Measurements from ENCODE around the gene LOXL3.

Gene LOXL3

DNA sequence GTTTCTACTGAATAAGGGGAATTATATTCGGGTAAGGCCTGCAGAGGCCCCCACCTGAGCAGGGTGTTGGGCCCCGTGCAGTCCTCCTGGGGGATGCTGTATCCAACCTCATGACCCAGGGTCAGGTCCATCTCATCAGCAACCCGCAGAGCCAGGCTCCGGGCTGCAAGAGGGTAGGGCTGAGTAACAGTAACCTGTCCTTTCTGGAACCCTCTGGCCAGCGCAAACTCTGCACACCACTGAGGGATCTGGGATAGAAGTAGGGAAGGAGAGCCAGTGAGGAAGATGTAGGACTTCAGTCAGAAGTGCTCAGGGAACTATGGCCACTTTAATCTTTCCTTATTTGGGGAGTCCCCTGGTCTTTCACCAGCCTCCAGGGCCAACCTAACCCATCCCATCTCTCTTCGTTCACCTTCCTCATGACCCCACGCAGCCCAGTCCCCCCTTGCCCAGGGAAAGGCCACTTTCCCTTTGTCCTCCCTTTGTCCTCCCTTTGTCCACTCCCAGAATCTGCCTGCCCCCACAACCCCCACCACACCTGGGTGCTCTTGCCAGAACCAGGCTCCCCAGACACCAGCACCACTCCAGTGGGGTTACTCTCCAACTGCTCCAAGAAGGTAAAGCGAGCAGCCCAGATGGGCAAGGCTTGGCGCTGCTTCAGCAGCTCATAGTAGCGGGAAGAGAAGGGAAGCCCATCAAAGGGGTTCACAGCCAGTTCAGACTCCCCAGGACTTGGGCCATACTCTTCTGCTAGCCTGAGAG, 28.6 kb downstream of the LOXL3 start:
- Histone ChIP-seq H3K79me2 (ENCODE audit: low read length) (peaks cover 29% of the 10 kb centered on the region), H4K20me1 (ENCODE audit: insufficient read depth, low read length) (no peaks in the 10 kb centered on the region), H3F3A (ENCODE audit: insufficient read depth, low read length) (peaks cover 13% of the 10 kb centered on the region; the same call in 1 of the 2 replicates), H3K9ac (ENCODE audit: low read length) (no peak overlapping the region), H3K9me3 (replicated peaks; ENCODE audit: insufficient read depth, low read length) (no peaks in the 10 kb centered on the region), H2AFZ (ENCODE audit: low read length) (no peak overlapping the region), H3K27ac (ENCODE audit: low read length) (no peak overlapping the region), H3K4me1 (ENCODE audit: low read length) (peaks cover 8% of the 10 kb centered on the region), H3K4me3 (ENCODE audit: low read length) (no peak overlapping the region), H3K9me2 (replicated peaks; ENCODE audit: insufficient read depth, low read length) (no peaks in the 10 kb centered on the region), H3K36me3 (replicated peaks; ENCODE audit: insufficient read depth, low read length) (peaks cover 11% of the 10 kb centered on the region), H3K27me3 (replicated peaks; ENCODE audit: insufficient read depth, low read length) (peaks cover 13% of the 10 kb centered on the region), H3K4me2 (ENCODE audit: low read depth, low read length) (no peak overlapping the region)
- no peak for DNase-seq
- TF ChIP-seq, protein P1, sequence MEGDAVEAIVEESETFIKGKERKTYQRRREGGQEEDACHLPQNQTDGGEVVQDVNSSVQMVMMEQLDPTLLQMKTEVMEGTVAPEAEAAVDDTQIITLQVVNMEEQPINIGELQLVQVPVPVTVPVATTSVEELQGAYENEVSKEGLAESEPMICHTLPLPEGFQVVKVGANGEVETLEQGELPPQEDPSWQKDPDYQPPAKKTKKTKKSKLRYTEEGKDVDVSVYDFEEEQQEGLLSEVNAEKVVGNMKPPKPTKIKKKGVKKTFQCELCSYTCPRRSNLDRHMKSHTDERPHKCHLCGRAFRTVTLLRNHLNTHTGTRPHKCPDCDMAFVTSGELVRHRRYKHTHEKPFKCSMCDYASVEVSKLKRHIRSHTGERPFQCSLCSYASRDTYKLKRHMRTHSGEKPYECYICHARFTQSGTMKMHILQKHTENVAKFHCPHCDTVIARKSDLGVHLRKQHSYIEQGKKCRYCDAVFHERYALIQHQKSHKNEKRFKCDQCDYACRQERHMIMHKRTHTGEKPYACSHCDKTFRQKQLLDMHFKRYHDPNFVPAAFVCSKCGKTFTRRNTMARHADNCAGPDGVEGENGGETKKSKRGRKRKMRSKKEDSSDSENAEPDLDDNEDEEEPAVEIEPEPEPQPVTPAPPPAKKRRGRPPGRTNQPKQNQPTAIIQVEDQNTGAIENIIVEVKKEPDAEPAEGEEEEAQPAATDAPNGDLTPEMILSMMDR (IDR thresholded peaks at IDR 0.05; ENCODE audit: low read length): no peak
- no peak for TF ChIP-seq EZH2 (optimal IDR thresholded peaks at IDR 0.05; ENCODE audit: low read depth, low read length)
- no peak for TF ChIP-seq EZH2phosphoT487 (IDR thresholded peaks at IDR 0.05; ENCODE audit: low read length)

DNA sequence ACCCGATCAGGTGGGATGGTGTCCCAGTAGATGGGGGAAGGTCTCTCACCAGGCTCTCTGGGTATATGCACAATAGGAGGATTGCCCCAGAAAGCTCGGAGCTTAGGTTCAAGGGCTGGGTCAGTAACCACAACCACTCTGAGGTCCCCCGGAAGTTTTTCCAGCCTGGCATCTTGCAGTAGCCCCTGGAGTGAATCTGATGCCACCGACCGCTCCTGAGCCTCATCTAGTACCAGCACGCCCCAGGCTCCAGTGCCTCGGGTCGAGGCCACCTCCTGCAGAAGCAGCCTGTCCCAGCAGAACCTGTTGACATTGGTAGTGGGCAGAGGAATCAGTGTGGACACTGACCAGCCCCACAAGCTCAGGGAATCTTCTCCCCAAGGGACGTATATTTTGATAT, 29.7 kb downstream of the LOXL3 start:
- Histone ChIP-seq H3K27me3 (replicated peaks; ENCODE audit: insufficient read depth, low read length) (peaks cover 24% of the 10 kb centered on the region), H3K27ac (ENCODE audit: low read length) (no peak overlapping the region), H3K9me3 (replicated peaks; ENCODE audit: insufficient read depth, low read length) (no peaks in the 10 kb centered on the region), H3K4me3 (ENCODE audit: low read length) (no peak overlapping the region), H3K79me2 (ENCODE audit: low read length) (peaks cover 20% of the 10 kb centered on the region), H3K4me1 (ENCODE audit: low read length) (peaks cover 8% of the 10 kb centered on the region), H2AFZ (ENCODE audit: low read length) (no peak overlapping the region), H3F3A (ENCODE audit: insufficient read depth, low read length) (peaks cover 13% of the 10 kb centered on the region; the same call in 1 of the 2 replicates), H3K36me3 (replicated peaks; ENCODE audit: insufficient read depth, low read length) (peaks cover 11% of the 10 kb centered on the region), H3K9ac (ENCODE audit: low read length) (no peak overlapping the region), H3K9me2 (replicated peaks; ENCODE audit: insufficient read depth, low read length) (no peaks in the 10 kb centered on the region), H4K20me1 (ENCODE audit: insufficient read depth, low read length) (no peaks in the 10 kb centered on the region), H3K4me2 (ENCODE audit: low read depth, low read length) (no peak overlapping the region)
- TF ChIP-seq, protein P1 (IDR thresholded peaks at IDR 0.05; ENCODE audit: low read length): no peak
- DNase-seq: no peak

DNA sequence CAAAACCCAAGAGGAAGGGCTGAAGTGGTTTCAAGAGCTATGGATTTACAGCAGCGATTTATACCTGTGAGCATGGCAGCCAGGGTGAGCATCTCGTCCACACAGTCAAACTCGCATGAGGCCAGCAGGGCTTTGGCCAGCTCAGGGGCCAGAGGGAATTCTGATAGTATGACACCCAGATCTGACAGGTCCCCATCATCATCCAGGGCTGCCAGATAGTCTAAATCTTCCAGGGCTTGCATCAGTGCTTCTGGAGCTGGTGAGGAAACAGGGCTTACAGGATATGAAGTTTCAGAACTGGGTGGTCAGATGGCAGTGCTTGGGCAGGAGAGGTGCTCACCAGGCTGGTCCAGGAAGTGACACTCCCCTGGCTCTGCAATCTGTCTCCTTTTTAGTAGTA, 31.2 kb downstream of the LOXL3 start:
- peaks cover 38% of the 10 kb centered on the region for H3K27me3 ChIP-seq (replicated peaks; ENCODE audit: insufficient read depth, low read length)

More for the DNA sequence above, 31.2 kb downstream of the LOXL3 start:
- H3K9me3 ChIP-seq (replicated peaks; ENCODE audit: insufficient read depth, low read length): no peaks in the 10 kb centered on the region
- no peak overlapping the region for H3K9ac ChIP-seq (ENCODE audit: low read length)
- H3K9me2 ChIP-seq (replicated peaks; ENCODE audit: insufficient read depth, low read length): no peaks in the 10 kb centered on the region
- H3K27ac ChIP-seq (ENCODE audit: low read length): no peak overlapping the region
- no peak overlapping the region for H2AFZ ChIP-seq (ENCODE audit: low read length)
- DNase-seq: no peak
- H3K79me2 ChIP-seq (ENCODE audit: low read length): peaks cover 5% of the 10 kb centered on the region
- H4K20me1 ChIP-seq (ENCODE audit: insufficient read depth, low read length): no peaks in the 10 kb centered on the region
- no peak overlapping the region for H3K4me2 ChIP-seq (ENCODE audit: low read depth, low read length)
- TF ChIP-seq, protein P1 (IDR thresholded peaks at IDR 0.05; ENCODE audit: low read length): no peak
- TF ChIP-seq EZH2phosphoT487 (IDR thresholded peaks at IDR 0.05; ENCODE audit: low read length) (no peak), EZH2 (optimal IDR thresholded peaks at IDR 0.05; ENCODE audit: low read depth, low read length) (no peak)
- no peaks in the 10 kb centered on the region for H3K4me1 ChIP-seq (ENCODE audit: low read length)
- H3F3A ChIP-seq (ENCODE audit: insufficient read depth, low read length): peaks cover 12% of the 10 kb centered on the region; the same call in 1 of the 2 replicates
- H3K4me3 ChIP-seq (ENCODE audit: low read length): no peak overlapping the region
- peaks cover 11% of the 10 kb centered on the region for H3K36me3 ChIP-seq (replicated peaks; ENCODE audit: insufficient read depth, low read length)
